Measurements from ENCODE around the gene PRSS8.

GRCh38 chr16:31085411-31085810 lies 50.1 kb downstream of the PRSS8 start:
- TF ChIP-seq POLR2A (IDR thresholded peaks at IDR 0.05): no peak
- no peak for TF ChIP-seq CTCF (IDR thresholded peaks at IDR 0.05)
- no peak for TF ChIP-seq EP300 (IDR thresholded peaks at IDR 0.05)
